SK-N-SH treated with all-trans-retinoic acid at 6 μM for 48 hours (cell line): ENCODE data around the gene POC1A.

Experiments
- ARNTL ChIP-seq: fragments of 450-650 bp; formaldehyde crosslinking; IDR thresholded peaks from 2 replicates; pipeline ENCODE4 v1.5.0; 2020; ENCODE audit warnings: low read depth, mild to moderate bottlenecking, moderate library complexity, borderline replicate concordance
- OSR1 ChIP-seq: fragments of 250-450 bp; sonication (Bioruptor Pico); IDR thresholded peaks from 2 replicates; pipeline ENCODE4 v1.8.0; 2022; ENCODE audit warnings: moderate library complexity, mild to moderate bottlenecking, inconsistent platforms
- PATZ1 ChIP-seq: fragments of 250-450 bp; sonication (Bioruptor Pico); IDR thresholded peaks from 2 replicates; pipeline ENCODE4 v1.8.0; 2020; ENCODE audit warnings: mild to moderate bottlenecking, moderate library complexity, borderline replicate concordance
- PPARA ChIP-seq: fragments of 250-450 bp; sonication (Bioruptor Pico); IDR thresholded peaks from 2 replicates; pipeline ENCODE4 v1.5.0; 2020; ENCODE audit warnings: mild to moderate bottlenecking, borderline replicate concordance
- RARB ChIP-seq: fragments of 250-450 bp; sonication (Bioruptor Pico); IDR thresholded peaks from 2 replicates; pipeline ENCODE4 v1.8.0; 2021; ENCODE audit warnings: mild to moderate bottlenecking, moderate library complexity
- ZFP3 ChIP-seq: fragments of 250-450 bp; sonication (Bioruptor Pico); IDR thresholded peaks from 2 replicates; pipeline ENCODE4 v1.5.0; 2020; ENCODE audit warnings: mild to moderate bottlenecking, moderate library complexity

GRCh38 chr3:52190294-52191074 is 36.3 kb upstream of the POC1A start:
- TF ChIP-seq RARB (CRISPR knock-in tag) = no peak
- TF ChIP-seq OSR1 (CRISPR knock-in tag) = no peak
- TF ChIP-seq PPARA (CRISPR knock-in tag) = no peak
- no peak for TF ChIP-seq ARNTL (CRISPR knock-in tag)
- no peak for TF ChIP-seq ZFP3 (CRISPR knock-in tag)
- no peak for TF ChIP-seq PATZ1 (CRISPR knock-in tag)
